Ishikawa (cell line): Measurements from ENCODE around the gene AFDN.
A peak's percentile ranks its signal among the peaks of the same experiment; 100 is the strongest.

Source experiments
- CEBPB ChIP-seq: IDR thresholded peaks from 2 replicates; pipeline ENCODE4 v1.6.1; 2012
- CREB1 ChIP-seq: IDR thresholded peaks from 2 replicates; pipeline ENCODE4 v1.6.1; 2012; ENCODE audit warnings: low read depth
- EGR1 ChIP-seq: IDR thresholded peaks from 2 replicates; pipeline ENCODE4 v1.6.1; 2012
- EP300 ChIP-seq: IDR thresholded peaks from 2 replicates; pipeline ENCODE4 v1.6.1; 2012; ENCODE audit warnings: borderline replicate concordance
- FOXM1 ChIP-seq: IDR thresholded peaks from 2 replicates; pipeline ENCODE4 v1.6.1; 2012; ENCODE audit warnings: low read depth, borderline replicate concordance
- MAX ChIP-seq: IDR thresholded peaks from 2 replicates; pipeline ENCODE4 v1.6.1; 2012
- NFIC ChIP-seq: IDR thresholded peaks from 2 replicates; pipeline ENCODE4 v1.6.1; 2012
- REST ChIP-seq: IDR thresholded peaks from 2 replicates; pipeline ENCODE4 v1.6.1; 2012; ENCODE audit warnings: low read depth, mild to moderate bottlenecking
- TAF1 ChIP-seq: IDR thresholded peaks from 2 replicates; pipeline ENCODE4 v1.6.1; 2012; ENCODE audit warnings: low read depth, mild to moderate bottlenecking
- TEAD4 ChIP-seq: IDR thresholded peaks from 2 replicates; pipeline ENCODE4 v1.6.1; 2012
- USF1 ChIP-seq: IDR thresholded peaks from 2 replicates; pipeline ENCODE4 v1.6.1; 2012
- YY1 ChIP-seq: IDR thresholded peaks from 2 replicates; pipeline ENCODE4 v1.6.1; 2012; ENCODE audit warnings: low read depth

- peak; percentile 10; the same call in 1 of the 2 replicates for TF ChIP-seq USF1
- TF ChIP-seq CEBPB: no peak
- no peak for TF ChIP-seq REST
- TF ChIP-seq EGR1: no peak
- TF ChIP-seq NFIC: no peak
- no peak for TF ChIP-seq FOXM1
- no peak for TF ChIP-seq MAX
- TF ChIP-seq YY1: no peak
- TF ChIP-seq TAF1: no peak
- TF ChIP-seq EP300: no peak
- no peak for TF ChIP-seq CREB1
- TF ChIP-seq TEAD4: no peak
Observed at GRCh38 chr6:167815296-167815980, 11.3 kb upstream of the AFDN start.
